GM21367 (cell line): ENCODE measurements around the gene STT3B.
A peak's percentile ranks its signal among the peaks of the same experiment; 100 is the strongest.

ENCODE experiments used
- ATAC-seq: cut with Tn5 transposase; IDR thresholded peaks from one replicate; pipeline ENCODE4 v1.9.1; 2021; ENCODE audit not compliant: unreplicated experiment

Gene STT3B

GRCh38 chr3:31516757-31517156 lies 16.0 kb upstream of the STT3B start:
- ATAC-seq, result no peak

GRCh38 chr3:31521468-31521867 lies 11.3 kb upstream of the STT3B start:
- ATAC-seq, result no peak

GRCh38 chr3:31522152-31522551 lies 10.6 kb upstream of the STT3B start:
- ATAC-seq, result no peak

- no peak for ATAC-seq
Observed at GRCh38 chr3:31523543-31523942, 9.2 kb upstream of the STT3B start.

- ATAC-seq, result no peak
Observed at GRCh38 chr3:31525532-31525931, 7.2 kb upstream of the STT3B start.

- ATAC-seq, result no peak
Observed at GRCh38 chr3:31529421-31529820, 3.3 kb upstream of the STT3B start.

- no peak for ATAC-seq
Observed at GRCh38 chr3:31530039-31530959, 2.4 kb upstream of the STT3B start.

- ATAC-seq, result no peak
Observed at GRCh38 chr3:31530960-31531335, 1.8 kb upstream of the STT3B start.

GRCh38 chr3:31531452-31531991 lies 1.2 kb upstream of the STT3B start:
- no peak for ATAC-seq

GRCh38 chr3:31531992-31532586 lies 636 bp upstream of the STT3B start:
- ATAC-seq, result peak; percentile 76

- peak; percentile 2 for ATAC-seq
Observed at GRCh38 chr3:31533169-31534064, 692 bp downstream of the STT3B start.

GRCh38 chr3:31534065-31534425 lies 1.3 kb downstream of the STT3B start:
- no peak for ATAC-seq

- ATAC-seq, result no peak
Observed at GRCh38 chr3:31536497-31536896, 3.8 kb downstream of the STT3B start.

GRCh38 chr3:31538801-31539200 lies 6.1 kb downstream of the STT3B start:
- no peak for ATAC-seq

- no peak for ATAC-seq
Observed at GRCh38 chr3:31539275-31539674, 6.5 kb downstream of the STT3B start.

GRCh38 chr3:31541089-31541488 lies 8.4 kb downstream of the STT3B start:
- ATAC-seq, result no peak

- ATAC-seq, result no peak
Observed at GRCh38 chr3:31542246-31542645, 9.5 kb downstream of the STT3B start.

GRCh38 chr3:31543375-31543774 lies 10.7 kb downstream of the STT3B start:
- ATAC-seq, result no peak

GRCh38 chr3:31544634-31545033 lies 11.9 kb downstream of the STT3B start:
- no peak for ATAC-seq

GRCh38 chr3:31546162-31546561 lies 13.4 kb downstream of the STT3B start:
- ATAC-seq, result no peak

- ATAC-seq, result no peak
Observed at GRCh38 chr3:31546725-31547124, 14.0 kb downstream of the STT3B start.
